Fibroblast of skin of scalp (primary cell): ENCODE measurements around the gene OR11H7.
"Not testable (repeated sequence)": the region's sequence is repeated elsewhere in the genome, so short reads cannot be mapped to it uniquely, and the experiment has no call there.

ENCODE experiments used
- DNase-seq: peaks from one replicate; pipeline ENCODE4 v3.0.0-alpha.2; 2013

The OR11H7 gene

GRCh38 chr14:20280265-20280664 is 51.5 kb downstream of the OR11H7 start:
- not testable (repeated sequence) for DNase-seq
